Prostate gland (tissue), 2 donors: ENCODE measurements around the gene PPP4R1. TPM values are rescaled to one million over a fixed set of nuclear protein-coding genes. Genes with fewer than 3 reads are reported as not detected.

ENCODE experiments used
- DNase-seq: peaks from one replicate; pipeline ENCODE4 v3.0.0-alpha.2; 2019; ENCODE audit warnings: low spot score
- H3K27ac ChIP-seq, 2 donors: fragments of 200-600 bp; sonication (generic); 2 replicates each; pipeline ENCODE4 v1.5.1; 2017 to 2019
- H3K27me3 ChIP-seq: fragments of 200-600 bp; sonication (generic); replicated peaks from 2 replicates; pipeline ENCODE4 v1.5.1; 2019; ENCODE audit not compliant: insufficient read depth
- H3K36me3 ChIP-seq, 2 donors: fragments of 200-600 bp; sonication (generic); 1 replicate in 1 of 2; 2 replicates in 1 of 2; pipeline versions ENCODE4 v1.5.1 to v1.8.1; 2017 to 2019
- H3K4me1 ChIP-seq: fragments of 200-600 bp; sonication (generic); replicated peaks from 2 replicates; pipeline ENCODE4 v1.5.1; 2019
- H3K4me3 ChIP-seq, 2 donors: fragments of 200-600 bp; sonication (generic); 2 replicates each; pipeline ENCODE4 v1.5.1; 2017 to 2019
- H3K9me3 ChIP-seq: fragments of 200-600 bp; sonication (generic); 2 replicates; pipeline ENCODE4 v1.5.1; 2017
- CTCF ChIP-seq, 4 experiments: fragments of 200-600 bp in 2 of 4; fragments of 450-650 bp in 2 of 4; sonication (generic) in 2 of 4; IDR thresholded peaks; 1 replicate in 3 of 4; 2 replicates in 1 of 4; pipeline ENCODE4 v1.5.1; 2016 to 2019; ENCODE audit warnings: antibody characterized with exemption in 4 of 4, mild to moderate bottlenecking in 2 of 4, moderate library complexity in 2 of 4
- POLR2A ChIP-seq: fragments of 450-650 bp; IDR thresholded peaks from one replicate; pipeline ENCODE4 v1.6.1; 2016; ENCODE audit warnings: antibody characterized with exemption, mild to moderate bottlenecking
- POLR2AphosphoS5 ChIP-seq: sonication (generic); formaldehyde crosslinking; IDR thresholded peaks from one replicate; pipeline ENCODE4 v1.6.1; 2017; ENCODE audit warnings: antibody characterized with exemption
- WGBS: methylation state at CpG from one replicate; pipeline ENCODE4 v1.1.5; 2018; 5-methylcytosine and 5-hydroxymethylcytosine counted together
- intact Hi-C: fragments of 100-400 bp; cut with DNase I; formaldehyde crosslinking; loops from one replicate; pipeline ENCODE4 v1.14.2; 2022
- total RNA-seq, 2 donors: library from RNA; depleted of rRNA; stranded (reverse); fragments of >200 nt; gene quantifications; one replicate each; pipeline ENCODE4 v1.1.0, GENCODE V29; 2016

PPP4R1 gene
- total RNA-seq, 2 donors from 2014 or later = 39.1 to 67.0 TPM

GRCh38 chr18:9545029-9545428 is 69.3 kb downstream of the PPP4R1 start:
- no peak for TF ChIP-seq POLR2A
- TF ChIP-seq CTCF (IDR thresholded peaks at IDR 0.05) = no peak
- no peak for TF ChIP-seq POLR2AphosphoS5
- intact Hi-C loops = no loop called here
- H3K4me3 ChIP-seq = no peak overlapping the region
- H3K9me3 ChIP-seq = no peaks in the 10 kb centered on the region
- H3K36me3 ChIP-seq = peaks cover 0 to 10% of the 10 kb centered on the region in 2 donors
- 86% methylated on average over 5 of the region's 5 CpGs for WGBS
- no peak overlapping the region for H3K27ac ChIP-seq
- no peak for DNase-seq
- H3K27me3 ChIP-seq = no peaks in the 10 kb centered on the region
- H3K4me1 ChIP-seq = no peaks in the 10 kb centered on the region

- 95% methylated on average over 4 of the region's 4 CpGs for WGBS
- no peak for DNase-seq
- TF ChIP-seq POLR2AphosphoS5 (no peak), CTCF (IDR thresholded peaks at IDR 0.05) (no peak), POLR2A (no peak)
- Histone ChIP-seq H3K27ac (no peak overlapping the region), H3K36me3 (no peaks in the 10 kb centered on the region), H3K4me3 (no peak overlapping the region), H3K4me1 (no peaks in the 10 kb centered on the region), H3K27me3 (no peaks in the 10 kb centered on the region), H3K9me3 (no peaks in the 10 kb centered on the region)
- intact Hi-C loops = no loop called here
Measured at GRCh38 chr18:9542924-9543323, 71.4 kb downstream of the PPP4R1 start.

- H3K27me3 ChIP-seq = no peaks in the 10 kb centered on the region
- H3K36me3 ChIP-seq = no peaks in the 10 kb centered on the region
- no peak for DNase-seq
- no peaks in the 10 kb centered on the region for H3K4me1 ChIP-seq
- intact Hi-C loops = no loop called here
- H3K4me3 ChIP-seq = no peak overlapping the region
- no peak overlapping the region for H3K27ac ChIP-seq
- TF ChIP-seq CTCF (IDR thresholded peaks at IDR 0.05) = no peak
- TF ChIP-seq POLR2AphosphoS5 = no peak
- no peak for TF ChIP-seq POLR2A
- WGBS = 86% methylated on average over 8 of the region's 8 CpGs
- no peaks in the 10 kb centered on the region for H3K9me3 ChIP-seq
Measured at GRCh38 chr18:9539938-9540337, 74.4 kb downstream of the PPP4R1 start.

- H3K4me1 ChIP-seq = no peaks in the 10 kb centered on the region
- WGBS = 89% methylated on average over 6 of the region's 6 CpGs
- DNase-seq = no peak
- TF ChIP-seq POLR2A = no peak
- no peak for TF ChIP-seq CTCF (IDR thresholded peaks at IDR 0.05)
- no peak for TF ChIP-seq POLR2AphosphoS5
- H3K9me3 ChIP-seq = no peaks in the 10 kb centered on the region
- no peak overlapping the region for H3K27ac ChIP-seq
- intact Hi-C loops = no loop called here
- no peaks in the 10 kb centered on the region for H3K36me3 ChIP-seq
- no peak overlapping the region for H3K4me3 ChIP-seq
- H3K27me3 ChIP-seq = no peaks in the 10 kb centered on the region
Measured at GRCh38 chr18:9539283-9539682, 75.1 kb downstream of the PPP4R1 start.

- Histone ChIP-seq H3K36me3 (peaks cover 0 to 6% of the 10 kb centered on the region in 2 donors), H3K27ac (no peak overlapping the region), H3K9me3 (no peaks in the 10 kb centered on the region), H3K4me3 (no peak overlapping the region), H3K27me3 (no peaks in the 10 kb centered on the region), H3K4me1 (no peaks in the 10 kb centered on the region)
- no peak for DNase-seq
- TF ChIP-seq POLR2AphosphoS5 (no peak), CTCF (IDR thresholded peaks at IDR 0.05) (no peak), POLR2A (no peak)
- intact Hi-C loops = no loop called here
- WGBS = 72% methylated on average over 6 of the region's 6 CpGs
Measured at GRCh38 chr18:9537677-9538076, 76.7 kb downstream of the PPP4R1 start.
